Skeletal muscle satellite cell (primary cell): ENCODE data around the gene SPACA7.

ENCODE experiments used
- H3K27me3 ChIP-seq: 2 replicates; pipeline ENCODE4 v1.7.0; 2013; ENCODE audit warnings: low read length; ENCODE audit not compliant: control insufficient read depth, insufficient read depth
- H3K36me3 ChIP-seq: 2 replicates; pipeline ENCODE4 v1.7.0; 2013; ENCODE audit warnings: mild to moderate bottlenecking, control low read depth, low read length; ENCODE audit not compliant: insufficient read depth
- H3K4me1 ChIP-seq: 2 replicates; pipeline ENCODE4 v1.7.0; 2013; ENCODE audit warnings: low read length; ENCODE audit not compliant: control insufficient read depth, insufficient read depth
- H3K4me2 ChIP-seq: 2 replicates; pipeline ENCODE4 v1.7.0; 2013; ENCODE audit warnings: mild to moderate bottlenecking, low read length
- H3K4me3 ChIP-seq: 2 replicates; pipeline ENCODE4 v1.7.0; 2013; ENCODE audit warnings: low read length
- H3K9ac ChIP-seq: 2 replicates; pipeline ENCODE4 v1.7.0; 2013; ENCODE audit warnings: mild to moderate bottlenecking, low read depth, low read length, moderate library complexity
- H3K9me3 ChIP-seq: replicated peaks from 2 replicates; pipeline ENCODE4 v1.7.0; 2013; ENCODE audit warnings: mild to moderate bottlenecking, control low read depth, low read length

SPACA7 gene

DNA sequence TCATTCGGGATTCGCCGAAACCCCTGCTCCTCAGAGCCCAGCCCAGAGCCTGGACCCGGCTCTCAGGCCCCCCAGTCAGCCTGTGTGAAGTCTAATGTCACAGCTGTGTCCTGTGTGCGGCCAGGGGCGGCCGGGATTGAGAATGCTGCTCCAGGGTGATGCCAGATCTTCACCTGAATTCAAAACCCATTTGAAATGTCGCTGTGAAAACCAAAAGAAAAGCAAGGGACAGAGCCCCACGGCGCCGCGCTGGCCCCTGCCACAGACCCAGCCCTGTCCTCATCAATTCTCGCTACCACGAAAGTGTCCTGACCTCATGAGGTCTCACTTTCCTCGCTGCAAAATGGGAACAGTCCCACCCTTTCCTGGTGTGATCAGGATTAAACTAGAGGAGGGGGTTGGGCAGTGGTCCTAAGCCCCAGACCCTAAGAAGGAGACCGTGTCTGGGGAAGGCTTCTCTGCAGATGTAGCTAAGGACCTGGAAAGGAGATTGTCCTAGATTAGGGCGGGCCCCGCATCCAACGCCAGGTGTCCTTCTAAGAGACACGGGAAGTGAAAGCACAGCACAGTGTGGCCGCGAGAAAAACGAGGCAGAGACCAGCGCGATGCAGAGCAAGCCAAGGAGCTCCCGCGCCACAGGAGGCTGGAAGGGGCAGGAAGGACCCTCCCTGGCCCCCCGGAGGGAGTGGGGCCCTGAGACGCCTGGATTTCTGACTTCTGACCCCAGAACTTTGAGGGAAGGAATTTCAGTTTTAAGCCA lies 34.0 kb upstream of the SPACA7 start:
- Histone ChIP-seq H3K27me3 (peaks cover 4% of the 10 kb centered on the region), H3K4me3 (no peak overlapping the region), H3K9me3 (no peaks in the 10 kb centered on the region), H3K36me3 (no peaks in the 10 kb centered on the region), H3K9ac (no peak overlapping the region), H3K4me1 (no peaks in the 10 kb centered on the region), H3K4me2 (no peak overlapping the region)

GRCh38 chr13:112342841-112343361 lies 33.3 kb upstream of the SPACA7 start:
- no peak overlapping the region for H3K4me2 ChIP-seq
- H3K27me3 ChIP-seq: peaks cover 4% of the 10 kb centered on the region
- H3K36me3 ChIP-seq: no peaks in the 10 kb centered on the region
- H3K9ac ChIP-seq: no peak overlapping the region
- no peaks in the 10 kb centered on the region for H3K9me3 ChIP-seq
- H3K4me3 ChIP-seq: no peak overlapping the region
- no peaks in the 10 kb centered on the region for H3K4me1 ChIP-seq

DNA sequence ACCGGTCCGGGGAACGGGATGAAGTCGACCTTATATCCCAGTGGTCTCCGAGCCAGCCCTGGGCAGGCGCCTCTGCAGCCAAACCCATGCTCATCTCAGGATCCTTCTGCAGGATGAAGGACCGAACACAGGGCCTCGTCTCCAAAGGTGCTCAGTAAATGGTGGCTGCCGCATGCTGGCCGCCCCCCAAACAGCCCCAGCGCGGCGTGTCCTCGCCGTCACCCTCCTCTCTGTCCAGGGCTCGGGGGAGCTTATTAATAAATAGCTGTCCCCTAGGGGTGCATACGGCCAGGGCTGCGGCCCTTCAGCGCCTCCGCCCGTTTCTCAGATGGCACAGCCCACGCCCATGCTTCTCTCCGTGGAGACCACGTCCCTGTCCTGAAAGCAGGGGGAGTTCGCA lies 32.6 kb upstream of the SPACA7 start:
- H3K9ac ChIP-seq: no peak overlapping the region
- H3K9me3 ChIP-seq: no peaks in the 10 kb centered on the region

DNA sequence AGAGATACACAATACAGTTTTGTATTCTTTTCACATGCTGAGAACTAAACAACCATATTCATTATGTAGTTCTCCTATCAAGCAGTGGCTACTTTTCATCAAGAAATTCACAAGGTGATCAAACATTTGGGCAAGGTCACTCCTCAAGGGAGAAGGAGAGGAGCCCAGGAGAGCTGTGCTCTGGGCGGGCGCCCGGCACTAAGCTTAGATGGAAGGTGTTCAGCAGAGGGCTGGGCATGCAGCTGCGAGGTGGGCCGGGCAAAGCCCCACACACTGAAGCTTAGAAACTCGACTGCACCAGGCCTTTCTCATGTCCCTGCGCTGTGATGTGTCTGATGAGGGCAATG lies 30.4 kb upstream of the SPACA7 start:
- H3K4me3 ChIP-seq: no peak overlapping the region
- no peaks in the 10 kb centered on the region for H3K4me1 ChIP-seq
- H3K36me3 ChIP-seq: no peaks in the 10 kb centered on the region
- peaks cover 4% of the 10 kb centered on the region for H3K27me3 ChIP-seq
- H3K4me2 ChIP-seq: no peak overlapping the region
- H3K9ac ChIP-seq: no peak overlapping the region
- H3K9me3 ChIP-seq: no peaks in the 10 kb centered on the region

More for the DNA sequence above, 32.6 kb upstream of the SPACA7 start:
- H3K27me3 ChIP-seq: peaks cover 4% of the 10 kb centered on the region
- H3K4me1 ChIP-seq: no peaks in the 10 kb centered on the region
- no peaks in the 10 kb centered on the region for H3K36me3 ChIP-seq
- no peak overlapping the region for H3K4me3 ChIP-seq
- no peak overlapping the region for H3K4me2 ChIP-seq

GRCh38 chr13:112346173-112346898 lies 29.8 kb upstream of the SPACA7 start:
- H3K27me3 ChIP-seq: peaks cover 4% of the 10 kb centered on the region
- no peak overlapping the region for H3K9ac ChIP-seq
- no peak overlapping the region for H3K4me3 ChIP-seq

DNA sequence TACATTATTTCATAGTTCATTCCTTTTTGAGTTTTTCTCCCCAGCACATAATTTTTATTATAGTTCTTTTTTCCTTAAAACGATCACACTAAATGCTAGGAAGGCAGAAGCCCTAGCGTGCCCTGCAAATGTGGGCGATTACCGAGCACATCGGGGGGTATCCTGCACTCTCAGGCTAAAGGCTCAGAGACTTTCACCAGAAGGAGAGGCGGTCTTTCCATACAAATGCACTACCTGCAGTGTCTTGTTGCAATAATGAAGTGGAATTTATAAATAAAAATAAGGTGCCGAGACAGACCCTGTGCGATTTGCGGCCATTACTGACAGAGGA lies 29.3 kb upstream of the SPACA7 start:
- no peak overlapping the region for H3K4me2 ChIP-seq
- no peaks in the 10 kb centered on the region for H3K9me3 ChIP-seq
- peaks cover 4% of the 10 kb centered on the region for H3K27me3 ChIP-seq
- H3K36me3 ChIP-seq: no peaks in the 10 kb centered on the region
- no peaks in the 10 kb centered on the region for H3K4me1 ChIP-seq
- H3K9ac ChIP-seq: no peak overlapping the region
- no peak overlapping the region for H3K4me3 ChIP-seq

More at GRCh38 chr13:112346173-112346898, 29.8 kb upstream of the SPACA7 start:
- Histone ChIP-seq H3K9me3 (no peaks in the 10 kb centered on the region), H3K4me2 (no peak overlapping the region), H3K36me3 (no peaks in the 10 kb centered on the region), H3K4me1 (no peaks in the 10 kb centered on the region)

- Histone ChIP-seq H3K27me3 (peaks cover 4% of the 10 kb centered on the region), H3K36me3 (no peaks in the 10 kb centered on the region), H3K4me3 (no peak overlapping the region), H3K9ac (no peak overlapping the region), H3K4me2 (no peak overlapping the region), H3K9me3 (no peaks in the 10 kb centered on the region), H3K4me1 (no peaks in the 10 kb centered on the region)
Observed at GRCh38 chr13:112347986-112348385, 28.2 kb upstream of the SPACA7 start.

- no peaks in the 10 kb centered on the region for H3K4me1 ChIP-seq
- H3K36me3 ChIP-seq: no peaks in the 10 kb centered on the region
- H3K4me3 ChIP-seq: no peak overlapping the region
- no peak overlapping the region for H3K4me2 ChIP-seq
- H3K27me3 ChIP-seq: peaks cover 4% of the 10 kb centered on the region
- no peaks in the 10 kb centered on the region for H3K9me3 ChIP-seq
- H3K9ac ChIP-seq: no peak overlapping the region
Observed at GRCh38 chr13:112348642-112349345, 27.4 kb upstream of the SPACA7 start.

- H3K4me2 ChIP-seq: no peak overlapping the region
- no peaks in the 10 kb centered on the region for H3K4me1 ChIP-seq
- H3K36me3 ChIP-seq: no peaks in the 10 kb centered on the region
- H3K9me3 ChIP-seq: peaks cover 5% of the 10 kb centered on the region
- H3K9ac ChIP-seq: no peak overlapping the region
- peaks cover 4% of the 10 kb centered on the region for H3K27me3 ChIP-seq
- H3K4me3 ChIP-seq: no peak overlapping the region
Observed at GRCh38 chr13:112349681-112350080, 26.5 kb upstream of the SPACA7 start.

DNA sequence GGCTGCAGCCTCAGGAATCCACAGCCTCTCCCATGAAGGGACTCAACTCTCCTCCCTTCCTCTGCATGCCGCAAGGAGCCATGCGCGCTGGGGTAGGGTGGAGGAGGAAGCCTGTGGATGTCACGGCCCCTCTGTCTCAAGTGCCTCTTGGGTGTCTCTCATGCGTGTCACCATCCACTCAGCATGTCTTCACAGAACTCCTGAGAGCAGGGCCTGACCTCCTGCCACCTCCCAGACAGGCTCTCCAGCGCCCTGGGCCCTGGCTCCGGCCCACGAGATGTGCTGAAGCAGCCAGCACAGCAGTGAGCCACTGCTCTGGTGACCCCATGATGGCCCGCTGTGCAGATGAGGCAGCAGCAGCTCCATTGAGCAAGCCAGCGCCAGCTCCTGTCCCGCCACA lies 25.9 kb upstream of the SPACA7 start:
- Histone ChIP-seq H3K9ac (no peak overlapping the region), H3K4me3 (no peak overlapping the region), H3K4me2 (no peak overlapping the region), H3K9me3 (peaks cover 5% of the 10 kb centered on the region), H3K27me3 (peaks cover 4% of the 10 kb centered on the region), H3K36me3 (no peaks in the 10 kb centered on the region), H3K4me1 (no peaks in the 10 kb centered on the region)

- Histone ChIP-seq H3K4me1 (no peaks in the 10 kb centered on the region), H3K4me2 (no peak overlapping the region), H3K4me3 (no peak overlapping the region), H3K9me3 (peaks cover 5% of the 10 kb centered on the region), H3K27me3 (no peaks in the 10 kb centered on the region), H3K36me3 (no peaks in the 10 kb centered on the region), H3K9ac (no peak overlapping the region)
Observed at GRCh38 chr13:112351825-112352224, 24.3 kb upstream of the SPACA7 start.
